Measurements from ENCODE around the gene DTX3L.

DNA sequence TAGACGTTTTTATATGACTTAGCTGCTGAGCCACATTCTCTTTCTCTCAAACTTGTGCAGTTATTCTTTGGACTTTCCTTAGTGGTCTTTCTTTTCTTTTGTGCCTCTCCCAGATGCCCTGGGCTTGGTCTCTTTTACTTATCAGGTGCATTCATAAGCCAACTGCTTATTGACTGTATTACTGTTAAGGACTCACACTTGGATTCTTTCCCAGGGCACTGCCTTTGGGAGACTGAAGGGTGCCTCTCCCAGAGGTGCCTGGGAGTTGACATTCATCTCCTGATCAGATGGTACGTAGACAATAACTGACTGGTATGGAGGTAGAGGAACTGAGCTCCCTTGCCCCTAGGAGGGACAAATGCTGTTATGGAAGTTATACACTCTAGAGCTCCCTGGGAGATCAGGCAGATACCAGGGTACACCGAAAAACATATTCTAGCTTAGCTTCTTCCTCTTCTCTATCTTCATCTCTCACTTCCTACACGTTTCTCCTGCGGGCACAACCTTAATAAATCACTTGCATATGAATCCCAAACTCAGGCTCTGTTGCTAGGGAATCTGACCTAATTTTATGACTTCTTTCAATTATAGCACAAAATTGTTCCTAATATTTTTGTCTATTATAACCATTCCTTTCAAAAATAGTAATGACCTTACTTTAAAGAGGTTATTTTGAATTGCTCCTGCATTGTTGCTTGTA lies 38.0 kb downstream of the DTX3L start:
- TF ChIP-seq CTCF (IDR thresholded peaks at IDR 0.05; ENCODE audit: insufficient read depth, low read length) (no peak), POLR2AphosphoS5 (IDR thresholded peaks at IDR 0.05; ENCODE audit: low read depth) (no peak), GABPA (IDR thresholded peaks at IDR 0.05; ENCODE audit: low read depth) (no peak)
